Prostate gland (tissue), 2 donors: ENCODE results near the gene PSMC5. TPM values are rescaled to one million over a fixed set of nuclear protein-coding genes. Genes with fewer than 3 reads are reported as not detected.
"Not testable (repeated sequence)": the region's sequence is repeated elsewhere in the genome, so short reads cannot be mapped to it uniquely, and the experiment has no call there.

Experiments used
- DNase-seq: peaks from one replicate; pipeline ENCODE4 v3.0.0-alpha.2; 2019; ENCODE audit warnings: low spot score
- H3K27ac ChIP-seq, 2 donors: fragments of 200-600 bp; sonication (generic); 2 replicates each; pipeline ENCODE4 v1.5.1; 2017 to 2019
- H3K27me3 ChIP-seq: fragments of 200-600 bp; sonication (generic); replicated peaks from 2 replicates; pipeline ENCODE4 v1.5.1; 2019; ENCODE audit not compliant: insufficient read depth
- H3K36me3 ChIP-seq, 2 donors: fragments of 200-600 bp; sonication (generic); 1 replicate in 1 of 2; 2 replicates in 1 of 2; pipeline versions ENCODE4 v1.5.1 to v1.8.1; 2017 to 2019
- H3K4me1 ChIP-seq: fragments of 200-600 bp; sonication (generic); replicated peaks from 2 replicates; pipeline ENCODE4 v1.5.1; 2019
- H3K4me3 ChIP-seq, 2 donors: fragments of 200-600 bp; sonication (generic); 2 replicates each; pipeline ENCODE4 v1.5.1; 2017 to 2019
- H3K9me3 ChIP-seq: fragments of 200-600 bp; sonication (generic); 2 replicates; pipeline ENCODE4 v1.5.1; 2017
- CTCF ChIP-seq, 4 experiments: fragments of 200-600 bp in 2 of 4; fragments of 450-650 bp in 2 of 4; sonication (generic) in 2 of 4; IDR thresholded peaks; 1 replicate in 3 of 4; 2 replicates in 1 of 4; pipeline ENCODE4 v1.5.1; 2016 to 2019; ENCODE audit warnings: antibody characterized with exemption in 4 of 4, mild to moderate bottlenecking in 2 of 4, moderate library complexity in 2 of 4
- POLR2A ChIP-seq: fragments of 450-650 bp; IDR thresholded peaks from one replicate; pipeline ENCODE4 v1.6.1; 2016; ENCODE audit warnings: antibody characterized with exemption, mild to moderate bottlenecking
- POLR2AphosphoS5 ChIP-seq: sonication (generic); formaldehyde crosslinking; IDR thresholded peaks from one replicate; pipeline ENCODE4 v1.6.1; 2017; ENCODE audit warnings: antibody characterized with exemption
- WGBS: methylation state at CpG from one replicate; pipeline ENCODE4 v1.1.5; 2018; 5-methylcytosine and 5-hydroxymethylcytosine counted together
- intact Hi-C: fragments of 100-400 bp; cut with DNase I; formaldehyde crosslinking; loops from one replicate; pipeline ENCODE4 v1.14.2; 2022
- total RNA-seq, 2 donors: library from RNA; depleted of rRNA; stranded (reverse); fragments of >200 nt; gene quantifications; one replicate each; pipeline ENCODE4 v1.1.0, GENCODE V29; 2016

The PSMC5 gene
- total RNA-seq, 2 donors from 2014 or later, result 94.0 to 109 TPM

GRCh38 chr17:63854709-63855108, 27.5 kb downstream of the PSMC5 start:
- DNase-seq, result no peak
- intact Hi-C loops, result no loop called here
- no peak for TF ChIP-seq POLR2AphosphoS5
- no peak for TF ChIP-seq CTCF (IDR thresholded peaks at IDR 0.05)
- no peak for TF ChIP-seq POLR2A
- H3K4me1 ChIP-seq, result no peaks in the 10 kb centered on the region
- WGBS, result 88% methylated on average over 5 of the region's 5 CpGs
- no peaks in the 10 kb centered on the region for H3K9me3 ChIP-seq
- no peak overlapping the region for H3K4me3 ChIP-seq
- no peaks in the 10 kb centered on the region for H3K36me3 ChIP-seq
- no peak overlapping the region for H3K27ac ChIP-seq
- no peaks in the 10 kb centered on the region for H3K27me3 ChIP-seq

DNA sequence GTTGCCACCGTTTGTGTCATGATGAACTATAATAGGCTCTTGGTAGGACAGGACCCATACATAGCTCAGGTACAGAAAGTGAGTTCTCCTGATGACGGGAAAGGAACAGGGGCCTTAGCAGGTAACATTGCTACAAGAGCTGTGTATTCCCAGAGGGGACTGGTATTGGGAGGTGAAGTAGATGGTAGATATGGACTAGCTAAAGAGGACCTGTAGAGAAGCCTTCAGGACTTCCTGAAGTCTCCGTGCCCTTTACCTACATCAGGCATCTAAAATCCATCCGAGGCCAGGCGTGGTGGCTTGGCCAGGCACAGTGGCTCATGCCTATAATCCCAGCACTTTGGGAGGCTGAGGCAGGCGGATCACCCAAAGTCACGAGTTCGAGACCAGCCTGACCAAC, 28.0 kb downstream of the PSMC5 start:
- TF ChIP-seq POLR2A (no peak), CTCF (IDR thresholded peaks at IDR 0.05) (no peak), POLR2AphosphoS5 (no peak)
- H3K27me3 ChIP-seq, result no peaks in the 10 kb centered on the region
- no peak overlapping the region for H3K4me3 ChIP-seq
- WGBS, result 90% methylated on average over 8 of the region's 8 CpGs
- intact Hi-C loops, result no loop called here
- no peak for DNase-seq
- H3K9me3 ChIP-seq, result no peaks in the 10 kb centered on the region
- no peaks in the 10 kb centered on the region for H3K4me1 ChIP-seq
- H3K36me3 ChIP-seq, result no peaks in the 10 kb centered on the region
- H3K27ac ChIP-seq, result no peak overlapping the region

DNA sequence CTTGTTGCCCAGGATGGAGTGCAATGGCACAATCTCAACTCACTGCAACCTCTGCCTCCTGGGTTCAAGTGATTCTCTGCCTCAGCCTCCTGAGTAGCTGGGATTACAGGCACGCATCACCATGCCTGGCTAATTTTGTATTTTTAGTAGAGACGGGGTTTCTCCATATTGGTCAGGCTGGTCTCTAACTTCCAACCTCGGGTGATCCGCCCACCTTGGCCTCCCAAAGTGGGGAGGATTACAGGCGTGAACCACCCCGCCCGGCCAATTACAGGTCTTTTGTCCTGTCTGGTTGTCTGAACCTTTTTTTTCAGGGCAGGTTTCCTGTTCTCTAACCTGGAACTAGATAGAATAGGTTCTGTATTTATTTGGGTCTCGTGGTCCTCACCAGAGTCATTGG, 29.2 kb downstream of the PSMC5 start:
- intact Hi-C loops, H3K4me3 ChIP-seq, H3K27ac ChIP-seq, DNase-seq, H3K27me3 ChIP-seq, H3K9me3 ChIP-seq, H3K4me1 ChIP-seq, H3K36me3 ChIP-seq: not testable (repeated sequence)
- WGBS, result 88% methylated on average over 8 of the region's 8 CpGs

- Histone ChIP-seq H3K36me3 (no peaks in the 10 kb centered on the region), H3K27ac (no peak overlapping the region), H3K4me1 (no peaks in the 10 kb centered on the region), H3K27me3 (no peaks in the 10 kb centered on the region), H3K9me3 (no peaks in the 10 kb centered on the region), H3K4me3 (no peak overlapping the region)
- DNase-seq, result no peak
- WGBS, result 82% methylated on average over 3 of the region's 3 CpGs
- intact Hi-C loops, result no loop called here
- TF ChIP-seq POLR2AphosphoS5 (no peak), CTCF (IDR thresholded peaks at IDR 0.05) (no peak), POLR2A (no peak)
These were observed 32.0 kb downstream of the PSMC5 start for GRCh38 chr17:63859257-63859656.

DNA sequence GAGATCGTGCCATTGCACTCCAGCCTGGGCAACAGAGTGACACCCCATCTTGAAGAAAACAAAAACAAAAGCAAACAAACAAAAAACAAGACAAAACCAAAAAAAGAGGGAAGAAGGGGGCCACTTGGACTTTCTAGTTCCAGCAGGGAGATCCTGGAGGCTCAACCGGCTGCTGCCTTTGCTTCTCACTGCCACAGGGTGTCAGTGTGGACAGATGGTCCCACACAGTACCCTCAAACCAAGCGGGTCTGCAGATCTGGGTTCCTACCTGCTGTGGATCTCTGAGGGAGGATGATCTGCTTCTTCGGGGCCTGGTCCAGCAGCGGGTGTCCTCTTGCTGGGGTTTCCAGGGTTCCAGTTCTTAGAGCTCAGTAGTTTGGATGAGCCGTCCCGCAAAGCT, 39.4 kb downstream of the PSMC5 start:
- H3K27ac ChIP-seq, DNase-seq, H3K4me3 ChIP-seq, H3K4me1 ChIP-seq, H3K9me3 ChIP-seq, H3K27me3 ChIP-seq, intact Hi-C loops, H3K36me3 ChIP-seq: not testable (repeated sequence)
- 85% methylated on average over 7 of the region's 7 CpGs for WGBS

- H3K27me3 ChIP-seq, H3K36me3 ChIP-seq, H3K4me1 ChIP-seq, H3K4me3 ChIP-seq, H3K9me3 ChIP-seq, DNase-seq, H3K27ac ChIP-seq, intact Hi-C loops: not testable (repeated sequence)
- 42% methylated on average over 9 of the region's 9 CpGs for WGBS
These were observed 42.5 kb downstream of the PSMC5 start for GRCh38 chr17:63869491-63870291.

DNA sequence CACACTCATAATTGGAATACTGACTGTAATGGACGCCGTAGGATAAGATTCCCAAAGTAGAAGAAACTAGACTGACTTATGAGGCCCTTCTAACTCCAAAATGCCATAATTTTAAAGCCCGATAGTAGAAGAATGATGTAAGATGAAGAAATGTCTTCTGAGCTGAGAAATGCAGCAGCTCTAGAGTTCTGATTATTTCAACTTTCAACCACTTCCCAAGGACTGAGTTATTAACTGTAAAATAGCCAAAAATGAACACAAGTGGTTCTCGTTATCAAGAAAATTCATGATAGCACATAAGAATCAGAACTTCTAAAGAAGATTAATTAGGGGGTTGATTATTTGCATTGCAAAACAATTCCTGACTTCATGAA, 43.0 kb downstream of the PSMC5 start:
- DNase-seq, H3K4me3 ChIP-seq, H3K36me3 ChIP-seq, intact Hi-C loops, H3K4me1 ChIP-seq, H3K27ac ChIP-seq, H3K27me3 ChIP-seq, H3K9me3 ChIP-seq: not testable (repeated sequence)
- 84% methylated on average over 4 of the region's 4 CpGs for WGBS

DNA sequence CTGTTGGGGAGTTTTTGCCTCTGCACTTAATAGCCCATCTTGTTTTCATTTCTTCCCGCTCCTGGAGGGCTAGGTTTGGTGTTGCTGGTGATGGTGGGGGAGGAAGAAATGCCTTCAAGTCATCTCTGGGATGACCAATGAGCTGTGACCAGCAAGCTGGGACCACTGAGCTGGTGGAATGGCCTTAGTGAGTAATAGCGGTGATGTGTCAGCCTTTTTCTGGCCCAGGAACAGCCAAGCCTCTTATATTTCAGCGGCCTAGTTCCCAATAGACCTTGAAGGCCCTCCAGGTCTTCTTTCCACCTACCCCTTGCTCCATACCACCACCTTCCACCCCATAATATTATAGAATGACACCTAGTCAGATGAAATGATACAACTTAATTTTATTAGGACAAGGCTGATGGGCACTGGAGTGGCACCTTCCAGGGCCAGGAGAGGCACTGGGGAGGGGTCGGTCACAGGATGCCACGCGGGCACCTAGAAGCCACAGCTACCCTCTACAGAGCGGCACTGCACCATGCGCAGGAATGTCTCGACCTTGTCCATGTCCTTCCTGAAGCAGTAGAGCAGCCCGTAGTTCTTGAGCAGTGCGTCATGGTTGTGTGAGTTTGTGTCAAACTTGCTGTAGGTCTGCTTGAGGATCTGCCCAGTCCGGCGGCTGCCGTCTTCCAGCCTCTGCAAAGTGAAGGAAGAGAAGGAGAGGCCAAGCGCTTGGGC, 44.6 kb downstream of the PSMC5 start:
- H3K4me3 ChIP-seq, DNase-seq, H3K4me1 ChIP-seq, H3K9me3 ChIP-seq, intact Hi-C loops, H3K36me3 ChIP-seq, H3K27me3 ChIP-seq, H3K27ac ChIP-seq: not testable (repeated sequence)
- 94% methylated on average over 14 of the region's 15 CpGs for WGBS

DNA sequence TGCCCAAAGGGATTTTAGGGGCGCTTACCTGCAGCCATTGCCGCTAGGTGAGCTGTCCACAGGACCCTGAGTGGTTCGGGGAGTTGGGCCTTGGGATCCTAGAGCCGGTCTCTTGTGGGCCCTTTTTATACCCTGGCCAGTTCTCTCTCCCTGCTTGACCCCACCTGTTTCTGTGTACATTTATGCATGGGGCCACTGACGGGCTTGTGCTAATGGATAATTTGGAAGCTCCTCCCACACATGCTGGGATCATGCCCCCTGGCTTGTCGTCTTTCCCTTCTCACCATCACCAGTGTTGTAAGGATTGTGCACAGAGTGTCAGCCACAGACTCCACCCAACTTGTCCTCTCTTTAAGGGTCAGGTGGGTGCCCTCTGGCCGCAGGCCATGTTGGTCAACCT, 46.3 kb downstream of the PSMC5 start, which contains the start of gene CSH2:
Gene CSH2, minus strand, starts transcription at position 101 of the 400 bp plus-strand sequence. Its CDS starts 63 bp downstream, at position 38.
- H3K4me3 ChIP-seq, H3K36me3 ChIP-seq, H3K4me1 ChIP-seq, DNase-seq, H3K9me3 ChIP-seq, H3K27me3 ChIP-seq, H3K27ac ChIP-seq, intact Hi-C loops: not testable (repeated sequence)
- WGBS, result 78% methylated on average over 6 of the region's 7 CpGs
